ENCODE measurements around the gene PRKCSH. TPM values are rescaled to one million over a fixed set of nuclear protein-coding genes. Genes with fewer than 3 reads are reported as not detected.

The PRKCSH gene
- total and polyA plus RNA-seq, 2 donors from 2014 or later = 182 to 278 TPM

DNA sequence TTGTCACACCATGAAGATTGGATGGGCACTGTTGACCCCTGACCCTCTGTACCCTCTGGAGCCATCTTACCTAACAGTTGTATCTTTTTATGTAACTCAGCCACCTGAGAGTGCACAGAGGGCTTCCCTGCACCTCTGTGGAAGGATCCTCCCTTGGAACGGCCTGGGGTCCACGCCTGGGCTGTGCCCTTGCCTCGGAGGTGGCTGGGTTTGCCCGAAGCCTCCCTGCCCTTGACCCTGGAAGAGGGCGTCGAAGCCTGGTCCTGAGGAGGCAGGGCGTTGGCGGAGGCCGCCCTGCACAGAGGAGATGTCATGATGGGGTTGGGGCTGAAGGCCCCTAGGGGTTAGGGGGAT is 755 bp upstream of the PRKCSH start:
- Histone ChIP-seq H3K4me1 (ENCODE audit: control insufficient read depth in 2 of 3, insufficient read depth in 2 of 3, low read depth in 1 of 3, low read length in 3 of 3) (peaks cover 0 to 16% (median 8%) of the 10 kb centered on the region in 3 donors), H3K27me3 (ENCODE audit: control insufficient read depth, insufficient read depth, low read length) (no peaks in the 10 kb centered on the region), H3K36me3 (ENCODE audit: control insufficient read depth in 2 of 3, insufficient read depth in 3 of 3, low read length in 3 of 3) (peaks cover 0 to 10% (median 8%) of the 10 kb centered on the region in 3 donors), H3K4me3 (ENCODE audit: low read length in 3 of 3) (peak overlapping the region in 2 of 3 donors; percentile 49 to 98), H3K9ac (ENCODE audit: low read length in 3 of 3) (peak overlapping the region in 2 of 3 donors; percentile 20 to 81), H3K9me3 (ENCODE audit: control insufficient read depth in 2 of 3, insufficient read depth in 1 of 3, low read length in 3 of 3) (no peaks in the 10 kb centered on the region), H3K27ac (ENCODE audit: low read depth in 2 of 2, low read length in 2 of 2) (peak overlapping the region; percentile 68 to 86)
- DNase-seq (no peak), FAIRE-seq (no peak)
- TF ChIP-seq, protein P1, sequence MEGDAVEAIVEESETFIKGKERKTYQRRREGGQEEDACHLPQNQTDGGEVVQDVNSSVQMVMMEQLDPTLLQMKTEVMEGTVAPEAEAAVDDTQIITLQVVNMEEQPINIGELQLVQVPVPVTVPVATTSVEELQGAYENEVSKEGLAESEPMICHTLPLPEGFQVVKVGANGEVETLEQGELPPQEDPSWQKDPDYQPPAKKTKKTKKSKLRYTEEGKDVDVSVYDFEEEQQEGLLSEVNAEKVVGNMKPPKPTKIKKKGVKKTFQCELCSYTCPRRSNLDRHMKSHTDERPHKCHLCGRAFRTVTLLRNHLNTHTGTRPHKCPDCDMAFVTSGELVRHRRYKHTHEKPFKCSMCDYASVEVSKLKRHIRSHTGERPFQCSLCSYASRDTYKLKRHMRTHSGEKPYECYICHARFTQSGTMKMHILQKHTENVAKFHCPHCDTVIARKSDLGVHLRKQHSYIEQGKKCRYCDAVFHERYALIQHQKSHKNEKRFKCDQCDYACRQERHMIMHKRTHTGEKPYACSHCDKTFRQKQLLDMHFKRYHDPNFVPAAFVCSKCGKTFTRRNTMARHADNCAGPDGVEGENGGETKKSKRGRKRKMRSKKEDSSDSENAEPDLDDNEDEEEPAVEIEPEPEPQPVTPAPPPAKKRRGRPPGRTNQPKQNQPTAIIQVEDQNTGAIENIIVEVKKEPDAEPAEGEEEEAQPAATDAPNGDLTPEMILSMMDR (IDR thresholded peaks at IDR 0.05; ENCODE audit: borderline replicate concordance, extremely low read depth, insufficient read depth) = no peak
- intact Hi-C loops (cut with DNase I) = no loop called here

DNA sequence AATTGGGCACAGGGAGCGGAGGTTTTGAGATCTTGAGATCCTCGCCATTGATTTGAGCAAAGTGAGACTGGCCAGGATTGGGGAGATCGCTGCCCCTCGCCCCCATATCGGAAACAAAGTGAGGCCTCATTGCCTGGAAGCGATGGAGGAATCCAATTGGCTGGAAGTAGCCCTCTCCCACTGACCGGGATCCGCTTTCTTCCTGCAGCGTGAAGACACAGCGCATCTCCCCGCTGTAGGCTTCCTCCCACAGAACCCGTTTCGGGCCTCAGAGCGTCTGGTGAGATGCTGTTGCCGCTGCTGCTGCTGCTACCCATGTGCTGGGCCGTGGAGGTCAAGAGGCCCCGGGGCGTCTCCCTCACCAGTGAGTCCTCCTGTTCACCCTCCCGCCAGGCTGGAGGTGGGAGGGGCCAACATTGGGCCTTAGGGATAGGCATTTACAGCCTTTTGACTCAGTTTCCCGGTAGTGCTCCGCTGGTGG is 438 bp downstream of the PRKCSH start:
- Histone ChIP-seq H3K27me3 (ENCODE audit: control insufficient read depth, insufficient read depth, low read length) (no peaks in the 10 kb centered on the region), H3K4me1 (ENCODE audit: control insufficient read depth in 2 of 3, insufficient read depth in 2 of 3, low read depth in 1 of 3, low read length in 3 of 3) (peaks cover 0 to 16% (median 8%) of the 10 kb centered on the region in 3 donors), H3K4me3 (ENCODE audit: low read length in 3 of 3) (peak overlapping the region; percentile 96 to 98 (median 98)), H3K9ac (ENCODE audit: low read length in 3 of 3) (peak overlapping the region; percentile 72 to 92 (median 92)), H3K36me3 (ENCODE audit: control insufficient read depth in 2 of 3, insufficient read depth in 3 of 3, low read length in 3 of 3) (peaks cover 0 to 10% (median 9%) of the 10 kb centered on the region in 3 donors), H3K9me3 (ENCODE audit: control insufficient read depth in 2 of 3, insufficient read depth in 1 of 3, low read length in 3 of 3) (no peaks in the 10 kb centered on the region), H3K27ac (ENCODE audit: low read depth in 2 of 2, low read length in 2 of 2) (peak overlapping the region; percentile 34 to 86)
- intact Hi-C loops (cut with DNase I) = no loop called here
- TF ChIP-seq, protein P1 (IDR thresholded peaks at IDR 0.05; ENCODE audit: borderline replicate concordance, extremely low read depth, insufficient read depth) = no peak
- FAIRE-seq = no peak
- DNase-seq = peak in 3 of 5 donors; percentile 40 to 88 (median 81)

DNA sequence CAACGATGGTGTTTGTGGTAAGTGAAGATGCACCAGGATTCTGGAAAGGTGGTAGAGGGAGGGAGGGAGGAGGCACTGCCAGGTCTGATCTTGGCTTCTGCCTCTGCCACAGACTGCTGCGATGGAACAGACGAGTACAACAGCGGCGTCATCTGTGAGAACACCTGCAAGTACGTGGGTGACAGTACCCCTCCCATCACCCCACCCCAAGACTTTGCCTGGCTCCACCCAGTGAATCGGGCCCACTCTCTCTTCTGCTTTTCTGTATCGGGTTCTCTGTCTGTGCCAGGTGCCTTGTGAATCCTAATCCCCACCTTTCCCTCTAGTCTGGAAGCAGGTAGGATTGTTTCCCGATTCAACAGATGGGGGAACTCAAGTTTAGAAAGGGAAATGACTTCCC is 2.5 kb downstream of the PRKCSH start:
- Histone ChIP-seq H3K9me3 (ENCODE audit: control insufficient read depth in 2 of 3, insufficient read depth in 1 of 3, low read length in 3 of 3) (no peaks in the 10 kb centered on the region), H3K4me1 (ENCODE audit: control insufficient read depth in 2 of 3, insufficient read depth in 2 of 3, low read depth in 1 of 3, low read length in 3 of 3) (peaks cover 0 to 16% (median 8%) of the 10 kb centered on the region in 3 donors), H3K27ac (ENCODE audit: low read depth in 2 of 2, low read length in 2 of 2) (no peak overlapping the region), H3K36me3 (ENCODE audit: control insufficient read depth in 2 of 3, insufficient read depth in 3 of 3, low read length in 3 of 3) (peaks cover 0 to 17% (median 17%) of the 10 kb centered on the region in 3 donors), H3K27me3 (ENCODE audit: control insufficient read depth, insufficient read depth, low read length) (no peaks in the 10 kb centered on the region), H3K4me3 (ENCODE audit: low read length in 3 of 3) (no peak overlapping the region), H3K9ac (ENCODE audit: low read length in 3 of 3) (no peak overlapping the region)
- TF ChIP-seq, protein P1 (IDR thresholded peaks at IDR 0.05; ENCODE audit: borderline replicate concordance, extremely low read depth, insufficient read depth) = no peak
- intact Hi-C loops (cut with DNase I) = no loop called here
- FAIRE-seq (no peak), DNase-seq (no peak)

DNA sequence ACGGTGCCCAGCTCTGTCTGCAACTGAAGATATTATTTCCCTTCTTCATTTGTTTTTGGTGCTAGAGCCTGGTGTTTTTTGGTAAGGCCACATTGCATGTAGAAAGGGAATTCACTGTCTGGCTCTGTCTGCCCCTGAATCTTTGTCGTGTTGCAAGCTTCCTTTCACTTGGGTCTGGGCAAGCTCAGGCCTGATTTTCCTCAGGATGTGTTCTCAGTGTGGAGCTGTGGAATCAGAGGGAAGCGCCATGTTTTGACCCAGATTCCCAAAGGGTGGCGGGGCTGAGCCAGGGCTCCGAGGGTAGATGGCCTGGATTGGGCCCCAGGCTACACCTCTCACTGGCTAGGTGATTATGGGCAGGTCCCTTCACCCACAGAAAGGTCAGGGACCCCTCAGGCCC is 8.6 kb downstream of the PRKCSH start:
- no peak overlapping the region for H3K4me3 ChIP-seq (ENCODE audit: low read length in 3 of 3)
- no peak overlapping the region for H3K27ac ChIP-seq (ENCODE audit: low read depth in 2 of 2, low read length in 2 of 2)
- H3K9me3 ChIP-seq (ENCODE audit: control insufficient read depth in 2 of 3, insufficient read depth in 1 of 3, low read length in 3 of 3) = no peaks in the 10 kb centered on the region
- intact Hi-C loops (cut with DNase I) = no loop called here
- FAIRE-seq (no peak), DNase-seq (no peak)
- H3K36me3 ChIP-seq (ENCODE audit: control insufficient read depth in 2 of 3, insufficient read depth in 3 of 3, low read length in 3 of 3) = peaks cover 0 to 16% (median 11%) of the 10 kb centered on the region in 3 donors
- TF ChIP-seq, protein P1 (IDR thresholded peaks at IDR 0.05; ENCODE audit: borderline replicate concordance, extremely low read depth, insufficient read depth) = no peak
- H3K9ac ChIP-seq (ENCODE audit: low read length in 3 of 3) = no peak overlapping the region
- H3K27me3 ChIP-seq (ENCODE audit: control insufficient read depth, insufficient read depth, low read length) = no peaks in the 10 kb centered on the region
- H3K4me1 ChIP-seq (ENCODE audit: control insufficient read depth in 2 of 3, insufficient read depth in 2 of 3, low read depth in 1 of 3, low read length in 3 of 3) = no peaks in the 10 kb centered on the region

Measured in kidney (tissue), 14 donors.